Mucosa of descending colon (tissue), 3 donors: Measurements from ENCODE around the gene CDC42BPG. TPM values are rescaled to one million over a fixed set of nuclear protein-coding genes. Genes with fewer than 3 reads are reported as not detected.

ENCODE experiments used
- ATAC-seq: fragments of 200-7000 bp; cut with Tn5 transposase; one replicate; pipeline ENCODE4 v1.9.1; 2020; ENCODE audit warnings: mild to moderate bottlenecking, moderate library complexity
- DNase-seq, 3 donors: peaks; one replicate each; pipeline ENCODE4 v3.0.0-alpha.2; 2020
- H3K36me3 ChIP-seq: fragments of 200-600 bp; one replicate; pipeline ENCODE4 v1.8.0; 2021; ENCODE audit warnings: low read depth, mild to moderate bottlenecking
- H3K4me1 ChIP-seq: fragments of 200-600 bp; one replicate; pipeline ENCODE4 v1.8.0; 2021; ENCODE audit warnings: low read depth, mild to moderate bottlenecking
- H3K4me3 ChIP-seq: fragments of 200-600 bp; one replicate; pipeline ENCODE4 v1.8.0; 2021; ENCODE audit warnings: mild to moderate bottlenecking
- H3K9me3 ChIP-seq: fragments of 200-600 bp; one replicate; pipeline ENCODE4 v1.8.0; 2021; ENCODE audit warnings: mild to moderate bottlenecking
- CTCF ChIP-seq: fragments of 200-600 bp; IDR thresholded peaks from one replicate; pipeline ENCODE4 v1.8.0; 2022; ENCODE audit warnings: antibody characterized with exemption, mild to moderate bottlenecking
- intact Hi-C, 2 donors: fragments of 100-400 bp; cut with DNase I in 1 of 2; cut with micrococcal nuclease in 1 of 2; formaldehyde crosslinking; loops; one replicate each; pipeline versions ENCODE4 v1.11.0 to v1.11.1; 2022; cut with DNase I, micrococcal nuclease
- total RNA-seq, 3 donors: library from RNA; stranded (reverse); fragmentation: NEBNext Ultra II Directional in 2 of 3; extraction: Animal tissue kit (Norgen Biotek cat#: 25700) in 2 of 3; gene quantifications; one replicate each; pipeline versions ENCODE4 v1.2.1 to v1.2.4, GENCODE V29; 2021 to 2023
- donor health status: DM: no; HTN: no; CAD: no; lungs with moderate emphysema.
- donor health status: DM: no; HTN: no; CAD: no.
- donor health status: DM: no; HTN: yes; CAD: no.

CDC42BPG gene
- total RNA-seq, 3 donors from 2014 or later: 24.3 to 73.1 (median 32.3) TPM

GRCh38 chr11:64792482-64792881 lies 52.0 kb downstream of the CDC42BPG start:
- Histone ChIP-seq H3K9me3 (no peaks in the 10 kb centered on the region), H3K4me1 (peaks cover 8% of the 10 kb centered on the region), H3K36me3 (no peaks in the 10 kb centered on the region), H3K4me3 (no peak overlapping the region)
- no peak for ATAC-seq
- intact Hi-C loops: no loop called here
- DNase-seq: no peak
- TF ChIP-seq CTCF: no peak

- Histone ChIP-seq H3K9me3 (no peaks in the 10 kb centered on the region), H3K4me1 (peaks cover 10% of the 10 kb centered on the region), H3K36me3 (no peaks in the 10 kb centered on the region), H3K4me3 (no peak overlapping the region)
- intact Hi-C loops: no loop called here
- no peak for TF ChIP-seq CTCF
- ATAC-seq: no peak
- peak in 1 of 3 donors; percentile 46 for DNase-seq
Observed at GRCh38 chr11:64791781-64792291, 52.6 kb downstream of the CDC42BPG start.

GRCh38 chr11:64790205-64791095 lies 54.0 kb downstream of the CDC42BPG start:
- intact Hi-C loops: no loop called here

GRCh38 chr11:64789331-64790204 lies 54.9 kb downstream of the CDC42BPG start:
- peak in 1 of 3 donors; percentile 43 for DNase-seq

More at GRCh38 chr11:64790205-64791095, 54.0 kb downstream of the CDC42BPG start:
- no peak for TF ChIP-seq CTCF
- Histone ChIP-seq H3K4me3 (no peak overlapping the region), H3K4me1 (peaks cover 10% of the 10 kb centered on the region), H3K9me3 (no peaks in the 10 kb centered on the region), H3K36me3 (no peaks in the 10 kb centered on the region)
- ATAC-seq (no peak), DNase-seq (peak in 1 of 3 donors; percentile 43)

More at GRCh38 chr11:64789331-64790204, 54.9 kb downstream of the CDC42BPG start:
- Histone ChIP-seq H3K4me3 (no peak overlapping the region), H3K36me3 (no peaks in the 10 kb centered on the region), H3K9me3 (no peaks in the 10 kb centered on the region), H3K4me1 (peaks cover 16% of the 10 kb centered on the region)
- no peak for TF ChIP-seq CTCF
- no peak for ATAC-seq
- intact Hi-C loops: no loop called here
